ENCODE data around the gene FBLN1.

GRCh38 chr22:45508814-45509213 lies 6.1 kb downstream of the FBLN1 start:
- TF ChIP-seq, protein P1, sequence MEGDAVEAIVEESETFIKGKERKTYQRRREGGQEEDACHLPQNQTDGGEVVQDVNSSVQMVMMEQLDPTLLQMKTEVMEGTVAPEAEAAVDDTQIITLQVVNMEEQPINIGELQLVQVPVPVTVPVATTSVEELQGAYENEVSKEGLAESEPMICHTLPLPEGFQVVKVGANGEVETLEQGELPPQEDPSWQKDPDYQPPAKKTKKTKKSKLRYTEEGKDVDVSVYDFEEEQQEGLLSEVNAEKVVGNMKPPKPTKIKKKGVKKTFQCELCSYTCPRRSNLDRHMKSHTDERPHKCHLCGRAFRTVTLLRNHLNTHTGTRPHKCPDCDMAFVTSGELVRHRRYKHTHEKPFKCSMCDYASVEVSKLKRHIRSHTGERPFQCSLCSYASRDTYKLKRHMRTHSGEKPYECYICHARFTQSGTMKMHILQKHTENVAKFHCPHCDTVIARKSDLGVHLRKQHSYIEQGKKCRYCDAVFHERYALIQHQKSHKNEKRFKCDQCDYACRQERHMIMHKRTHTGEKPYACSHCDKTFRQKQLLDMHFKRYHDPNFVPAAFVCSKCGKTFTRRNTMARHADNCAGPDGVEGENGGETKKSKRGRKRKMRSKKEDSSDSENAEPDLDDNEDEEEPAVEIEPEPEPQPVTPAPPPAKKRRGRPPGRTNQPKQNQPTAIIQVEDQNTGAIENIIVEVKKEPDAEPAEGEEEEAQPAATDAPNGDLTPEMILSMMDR (conservative IDR thresholded peaks at IDR 0.05): no peak
- no peak for TF ChIP-seq ZFX (IDR thresholded peaks at IDR 0.05)

Measured in C4-2B (cell line).